GM15510 (cell line): ENCODE data around the gene ARIH1.

ENCODE experiments used
- POLR2A ChIP-seq: IDR thresholded peaks from 3 replicates; pipeline ENCODE4 v1.6.1; 2011; ENCODE audit warnings: borderline replicate concordance; ENCODE audit not compliant: insufficient read length; ENCODE audit errors: extremely low read depth

Gene ARIH1

GRCh38 chr15:72554471-72555425, 80.6 kb downstream of the ARIH1 start:
- no peak for TF ChIP-seq POLR2A

- no peak for TF ChIP-seq POLR2A
Observed at GRCh38 chr15:72559781-72560180, 85.7 kb downstream of the ARIH1 start.

GRCh38 chr15:72560458-72560857, 86.3 kb downstream of the ARIH1 start:
- no peak for TF ChIP-seq POLR2A

GRCh38 chr15:72562386-72562785, 88.3 kb downstream of the ARIH1 start:
- TF ChIP-seq POLR2A, result no peak

- no peak for TF ChIP-seq POLR2A
Observed at GRCh38 chr15:72562878-72563277, 88.7 kb downstream of the ARIH1 start.

- TF ChIP-seq POLR2A, result no peak
Observed at GRCh38 chr15:72564091-72564490, 90.0 kb downstream of the ARIH1 start.

GRCh38 chr15:72566973-72567372, 92.8 kb downstream of the ARIH1 start:
- no peak for TF ChIP-seq POLR2A

GRCh38 chr15:72570059-72570458, 95.9 kb downstream of the ARIH1 start:
- TF ChIP-seq POLR2A, result no peak

- no peak for TF ChIP-seq POLR2A
Observed at GRCh38 chr15:72579814-72580213, 105.7 kb downstream of the ARIH1 start.

GRCh38 chr15:72584006-72584405, 109.9 kb downstream of the ARIH1 start:
- no peak for TF ChIP-seq POLR2A

- no peak for TF ChIP-seq POLR2A
Observed at GRCh38 chr15:72585025-72585424, 110.9 kb downstream of the ARIH1 start.

- no peak for TF ChIP-seq POLR2A
Observed at GRCh38 chr15:72585476-72586058, 111.4 kb downstream of the ARIH1 start.

GRCh38 chr15:72588096-72588495, 114.0 kb downstream of the ARIH1 start:
- no peak for TF ChIP-seq POLR2A

- no peak for TF ChIP-seq POLR2A
Observed at GRCh38 chr15:72590427-72590826, 116.3 kb downstream of the ARIH1 start.

- no peak for TF ChIP-seq POLR2A
Observed at GRCh38 chr15:72591361-72591760, 117.2 kb downstream of the ARIH1 start.

- no peak for TF ChIP-seq POLR2A
Observed at GRCh38 chr15:72592097-72592496, 118.0 kb downstream of the ARIH1 start.

GRCh38 chr15:72592676-72593075, 118.5 kb downstream of the ARIH1 start:
- no peak for TF ChIP-seq POLR2A

GRCh38 chr15:72593838-72594237, 119.7 kb downstream of the ARIH1 start:
- TF ChIP-seq POLR2A, result no peak
